Measurements from ENCODE around the gene NATD1. TPM values are rescaled to one million over a fixed set of nuclear protein-coding genes. Genes with fewer than 3 reads are reported as not detected.

NATD1 gene
- total and polyA plus RNA-seq, 9 of the 15 experiments (the other 6 are each of a cell fraction or from before 2014, with no cell fraction given) = 0.24 to 5.4 (median 1.6) TPM

DNA sequence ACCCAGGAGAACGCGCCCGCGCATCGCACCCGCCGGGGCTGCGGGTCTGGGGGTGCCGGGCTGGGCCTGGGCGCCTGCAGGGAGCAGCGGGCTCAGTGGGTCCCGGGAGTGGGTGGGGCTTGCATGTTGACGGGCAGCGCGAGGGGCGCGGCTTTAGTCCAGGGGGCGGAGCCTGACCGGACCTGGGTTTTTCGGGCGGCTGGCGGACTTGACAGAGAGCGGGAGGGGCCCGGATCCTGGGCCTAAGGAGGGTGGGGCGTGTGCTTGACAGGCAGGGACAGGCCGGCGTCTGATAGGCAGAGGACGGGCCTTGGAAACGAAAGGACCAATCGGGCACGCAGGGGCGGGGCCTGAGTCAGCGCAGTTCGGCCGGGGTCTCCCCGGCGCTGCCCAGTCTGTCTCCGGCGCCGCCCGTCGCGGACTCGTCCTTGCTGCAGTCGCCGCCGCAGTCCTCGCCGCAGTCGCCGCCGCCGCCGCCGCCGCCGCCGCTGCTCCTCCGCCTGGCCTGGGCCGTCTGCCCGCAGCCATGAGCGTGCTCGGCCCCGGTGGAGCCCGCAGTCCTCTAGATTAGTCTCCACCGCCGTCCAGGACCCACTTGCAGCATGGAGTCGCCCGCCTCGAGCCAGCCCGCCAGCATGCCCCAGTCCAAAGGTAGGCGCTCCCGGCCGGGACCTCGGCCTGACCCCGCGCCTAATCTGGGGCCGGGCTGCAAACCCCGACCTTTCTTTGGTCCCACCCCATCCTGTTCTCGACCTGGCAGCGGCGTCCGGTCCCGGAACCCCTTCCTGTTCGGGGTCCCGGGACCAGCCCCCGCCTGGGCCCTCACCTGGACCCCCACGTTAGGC is 31.3 kb upstream of the NATD1 start, which contains the start of gene MAP2K3 (continued):
- TF ChIP-seq, protein P1, sequence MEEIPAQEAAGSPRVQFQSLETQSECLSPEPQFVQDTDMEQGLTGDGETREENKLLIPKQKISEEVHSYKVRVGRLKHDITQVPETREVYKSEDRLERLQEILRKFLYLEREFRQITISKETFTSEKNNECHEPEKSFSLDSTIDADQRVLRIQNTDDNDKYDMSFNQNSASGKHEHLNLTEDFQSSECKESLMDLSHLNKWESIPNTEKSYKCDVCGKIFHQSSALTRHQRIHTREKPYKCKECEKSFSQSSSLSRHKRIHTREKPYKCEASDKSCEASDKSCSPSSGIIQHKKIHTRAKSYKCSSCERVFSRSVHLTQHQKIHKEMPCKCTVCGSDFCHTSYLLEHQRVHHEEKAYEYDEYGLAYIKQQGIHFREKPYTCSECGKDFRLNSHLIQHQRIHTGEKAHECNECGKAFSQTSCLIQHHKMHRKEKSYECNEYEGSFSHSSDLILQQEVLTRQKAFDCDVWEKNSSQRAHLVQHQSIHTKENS (CRISPR knock-in tag; IDR thresholded peaks at IDR 0.05) = no peak
- TF ChIP-seq PYGO2 (tag; IDR thresholded peaks at IDR 0.05) = no peak
- TF ChIP-seq ELF2 (CRISPR knock-in tag; IDR thresholded peaks at IDR 0.05) = no peak
- no peak for TF ChIP-seq ZNF274 (IDR thresholded peaks at IDR 0.05; ENCODE audit: borderline replicate concordance, low read depth, low read length)
- TF ChIP-seq CTCFL (IDR thresholded peaks at IDR 0.05; ENCODE audit: borderline replicate concordance, insufficient read depth, low read depth, low read length, poor library complexity, severe bottlenecking) = no peak
- TF ChIP-seq ZNF253 (CRISPR knock-in tag; conservative IDR thresholded peaks at IDR 0.05) = no peak
- TF ChIP-seq ZNF695 (CRISPR knock-in tag; IDR thresholded peaks at IDR 0.05) = no peak
- TF ChIP-seq, protein P2, sequence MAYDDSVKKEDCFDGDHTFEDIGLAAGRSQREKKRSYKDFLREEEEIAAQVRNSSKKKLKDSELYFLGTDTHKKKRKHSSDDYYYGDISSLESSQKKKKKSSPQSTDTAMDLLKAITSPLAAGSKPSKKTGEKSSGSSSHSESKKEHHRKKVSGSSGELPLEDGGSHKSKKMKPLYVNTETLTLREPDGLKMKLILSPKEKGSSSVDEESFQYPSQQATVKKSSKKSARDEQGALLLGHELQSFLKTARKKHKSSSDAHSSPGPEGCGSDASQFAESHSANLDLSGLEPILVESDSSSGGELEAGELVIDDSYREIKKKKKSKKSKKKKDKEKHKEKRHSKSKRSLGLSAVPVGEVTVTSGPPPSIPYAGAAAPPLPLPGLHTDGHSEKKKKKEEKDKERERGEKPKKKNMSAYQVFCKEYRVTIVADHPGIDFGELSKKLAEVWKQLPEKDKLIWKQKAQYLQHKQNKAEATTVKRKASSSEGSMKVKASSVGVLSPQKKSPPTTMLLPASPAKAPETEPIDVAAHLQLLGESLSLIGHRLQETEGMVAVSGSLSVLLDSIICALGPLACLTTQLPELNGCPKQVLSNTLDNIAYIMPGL (CRISPR knock-in tag; IDR thresholded peaks at IDR 0.05) = no peak
- no peak for TF ChIP-seq HSF4 (CRISPR knock-in tag; IDR thresholded peaks at IDR 0.05; ENCODE audit: borderline replicate concordance)
- TF ChIP-seq ZNF174 (CRISPR knock-in tag; IDR thresholded peaks at IDR 0.05) = no peak
- no peak for TF ChIP-seq KLF16 (IDR thresholded peaks at IDR 0.05)
- TF ChIP-seq SRSF1 (IDR thresholded peaks at IDR 0.05; ENCODE audit: low read depth, low read length) = no peak
- no peak for TF ChIP-seq GATAD2B (IDR thresholded peaks at IDR 0.05; ENCODE audit: borderline replicate concordance)
- no peak for TF ChIP-seq ZNF551 (CRISPR knock-in tag; IDR thresholded peaks at IDR 0.05)
- TF ChIP-seq MEF2D (tag; conservative IDR thresholded peaks at IDR 0.05; ENCODE audit: low read depth) = no peak
- no peak for TF ChIP-seq XRCC5 (IDR thresholded peaks at IDR 0.05; ENCODE audit: low read depth, low read length)
- TF ChIP-seq MTA1 (IDR thresholded peaks at IDR 0.05; ENCODE audit: borderline replicate concordance) = no peak
- TF ChIP-seq BRF2 (IDR thresholded peaks at IDR 0.05; ENCODE audit: borderline replicate concordance, insufficient read depth, insufficient read length) = no peak
- TF ChIP-seq, protein P3, sequence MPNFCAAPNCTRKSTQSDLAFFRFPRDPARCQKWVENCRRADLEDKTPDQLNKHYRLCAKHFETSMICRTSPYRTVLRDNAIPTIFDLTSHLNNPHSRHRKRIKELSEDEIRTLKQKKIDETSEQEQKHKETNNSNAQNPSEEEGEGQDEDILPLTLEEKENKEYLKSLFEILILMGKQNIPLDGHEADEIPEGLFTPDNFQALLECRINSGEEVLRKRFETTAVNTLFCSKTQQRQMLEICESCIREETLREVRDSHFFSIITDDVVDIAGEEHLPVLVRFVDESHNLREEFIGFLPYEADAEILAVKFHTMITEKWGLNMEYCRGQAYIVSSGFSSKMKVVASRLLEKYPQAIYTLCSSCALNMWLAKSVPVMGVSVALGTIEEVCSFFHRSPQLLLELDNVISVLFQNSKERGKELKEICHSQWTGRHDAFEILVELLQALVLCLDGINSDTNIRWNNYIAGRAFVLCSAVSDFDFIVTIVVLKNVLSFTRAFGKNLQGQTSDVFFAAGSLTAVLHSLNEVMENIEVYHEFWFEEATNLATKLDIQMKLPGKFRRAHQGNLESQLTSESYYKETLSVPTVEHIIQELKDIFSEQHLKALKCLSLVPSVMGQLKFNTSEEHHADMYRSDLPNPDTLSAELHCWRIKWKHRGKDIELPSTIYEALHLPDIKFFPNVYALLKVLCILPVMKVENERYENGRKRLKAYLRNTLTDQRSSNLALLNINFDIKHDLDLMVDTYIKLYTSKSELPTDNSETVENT (CRISPR knock-in tag; IDR thresholded peaks at IDR 0.05) = peak; percentile 60; the same call in 1 of the 2 replicates

All from K562 (cell line).